CD4-positive, alpha-beta T cell treated with Interleukin-17A for 4 hours (primary cell): Measurements from ENCODE around the gene RFLNA.

Source experiments
- DNase-seq: peaks from one replicate; pipeline ENCODE4 v3.0.0-alpha.2; 2020; ENCODE audit warnings: mixed read lengths

Gene RFLNA, protein sequence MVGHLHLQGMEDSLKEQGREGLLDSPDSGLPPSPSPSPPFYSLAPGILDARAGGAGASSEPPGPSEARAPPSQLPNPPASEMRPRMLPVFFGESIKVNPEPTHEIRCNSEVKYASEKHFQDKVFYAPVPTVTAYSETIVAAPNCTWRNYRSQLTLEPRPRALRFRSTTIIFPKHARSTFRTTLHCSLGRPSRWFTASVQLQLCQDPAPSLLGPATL

DNA sequence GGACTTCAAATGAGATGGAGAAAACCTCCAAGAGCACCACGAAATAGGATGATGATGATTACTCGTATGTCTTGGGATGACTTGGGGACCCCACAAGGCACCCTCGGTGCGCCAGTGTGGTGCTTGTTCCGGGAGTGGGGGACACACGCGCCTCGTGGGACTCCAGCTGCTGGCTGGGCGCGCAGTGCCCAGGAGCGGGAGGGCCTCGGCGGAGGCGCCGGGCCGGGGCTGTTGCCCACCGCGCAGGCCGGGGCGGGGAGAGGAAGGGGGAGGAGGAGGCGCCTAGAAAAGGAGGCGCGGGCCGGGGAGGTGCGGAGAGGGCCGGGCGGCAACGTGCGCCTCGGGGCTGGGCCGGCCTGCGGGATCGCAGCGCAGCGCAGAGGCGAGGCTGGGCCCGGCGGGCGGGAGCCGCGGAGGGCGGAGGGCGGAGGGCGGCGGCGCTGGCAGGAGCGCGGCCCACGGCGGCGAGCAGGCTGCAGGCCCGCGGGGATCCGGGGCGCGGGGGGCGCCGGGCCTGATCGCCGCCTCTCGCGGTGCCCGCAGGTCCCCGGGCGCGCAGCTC lies at the start of gene RFLNA:
RFLNA (plus strand) TSS at position 314 of the 562 bp plus-strand sequence. CDS start 337 bp downstream, outside the sequence.
- DNase-seq: no peak

DNA sequence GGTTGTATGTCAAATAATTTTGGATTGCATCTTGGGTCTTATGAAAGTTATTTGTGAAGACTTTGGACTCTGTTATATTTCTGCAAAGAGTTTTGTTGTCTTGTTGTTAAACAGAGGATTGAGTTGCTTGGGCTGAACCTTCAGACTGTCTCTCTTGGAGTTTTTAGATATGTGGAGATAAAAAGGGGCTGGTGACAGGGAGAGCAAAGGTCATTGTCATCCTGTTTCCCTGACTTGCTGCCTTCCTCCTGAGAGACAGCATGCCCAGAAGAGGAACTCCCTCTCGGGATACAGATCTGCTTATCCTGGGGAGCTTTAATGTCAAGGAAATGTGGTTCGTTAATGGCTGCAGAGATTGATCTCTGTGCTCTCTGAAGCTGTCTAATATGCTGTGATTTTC lies 47.6 kb upstream of the RFLNA start:
- DNase-seq: no peak

DNA sequence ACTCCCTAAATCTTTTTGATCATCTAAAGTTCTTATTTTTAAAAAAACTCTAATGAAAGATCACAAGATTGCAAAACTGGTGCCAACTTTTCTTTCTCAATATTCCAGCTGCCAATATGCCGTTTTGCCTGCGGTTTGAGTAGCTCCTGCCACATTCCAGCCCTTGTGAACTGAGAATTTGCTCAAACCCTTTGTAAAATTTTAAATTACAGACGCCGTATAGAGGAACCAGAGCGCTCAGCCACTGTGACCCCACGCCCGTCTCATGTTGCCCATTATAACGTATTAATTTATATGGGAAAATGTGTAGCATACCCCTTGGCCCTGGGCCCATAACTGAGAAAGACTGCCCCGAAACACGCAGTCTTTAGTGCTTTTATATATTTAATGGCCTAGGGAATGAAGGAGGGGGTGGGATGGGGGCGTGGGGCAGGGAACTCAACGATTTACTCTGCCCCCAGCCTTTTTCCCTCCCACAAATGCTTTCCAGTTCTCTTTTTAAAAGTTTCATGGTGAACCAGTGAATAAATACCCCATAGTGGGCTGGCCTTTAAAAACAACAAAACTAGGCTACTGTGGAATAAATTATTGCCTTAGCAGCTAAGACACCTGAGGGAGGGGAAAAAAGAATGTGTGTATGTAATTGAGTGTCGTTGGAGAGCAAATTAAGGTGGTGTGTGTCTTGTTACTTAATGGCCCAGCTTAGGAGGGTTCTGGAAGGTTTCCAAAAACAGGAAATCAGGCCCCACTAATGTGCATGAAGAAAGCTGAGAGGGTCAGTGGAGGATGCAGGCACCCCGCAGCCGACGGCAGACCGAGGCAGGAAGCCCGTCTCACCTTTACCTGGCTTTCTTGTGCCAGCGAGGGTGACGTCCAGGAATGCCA lies 45.7 kb upstream of the RFLNA start:
- no peak for DNase-seq

DNA sequence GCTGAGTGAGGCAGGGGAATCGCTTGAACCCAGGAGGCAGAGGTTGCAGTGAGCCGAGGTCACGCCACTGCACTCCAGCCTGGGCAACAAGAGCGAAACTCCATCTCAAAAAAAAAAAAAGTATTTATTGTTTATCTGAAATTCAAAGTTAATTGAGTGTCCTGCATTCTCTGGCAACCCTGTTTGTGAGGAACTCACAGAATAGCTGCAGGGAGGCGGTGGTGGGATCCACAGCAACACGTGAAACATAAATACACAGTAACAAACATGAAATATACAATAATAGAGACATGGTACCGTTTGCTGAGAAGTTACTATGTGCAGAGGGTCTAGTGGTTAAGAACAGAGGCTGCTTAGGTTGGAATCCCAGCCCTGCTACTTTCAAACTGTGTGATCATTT lies 43.7 kb upstream of the RFLNA start:
- DNase-seq: no peak

DNA sequence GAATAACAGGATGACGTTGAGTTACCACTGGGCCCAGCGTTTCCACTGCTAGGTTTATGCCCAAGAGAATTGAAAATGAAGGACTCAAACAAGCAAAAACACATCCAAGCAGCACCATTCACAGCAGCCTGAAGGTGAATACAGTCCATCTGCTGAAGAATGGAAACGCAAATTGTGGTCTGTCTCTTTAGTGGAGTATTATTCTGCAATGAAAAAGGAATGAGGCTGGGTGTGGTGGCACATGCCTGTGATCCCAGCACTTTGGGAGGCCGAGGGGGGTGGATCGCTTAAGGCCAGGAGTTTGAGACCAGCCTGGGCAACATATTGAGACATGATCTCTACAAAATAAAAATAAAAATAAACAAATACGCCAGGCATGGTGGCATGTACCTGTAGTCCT lies 41.9 kb upstream of the RFLNA start:
- DNase-seq: no peak

DNA sequence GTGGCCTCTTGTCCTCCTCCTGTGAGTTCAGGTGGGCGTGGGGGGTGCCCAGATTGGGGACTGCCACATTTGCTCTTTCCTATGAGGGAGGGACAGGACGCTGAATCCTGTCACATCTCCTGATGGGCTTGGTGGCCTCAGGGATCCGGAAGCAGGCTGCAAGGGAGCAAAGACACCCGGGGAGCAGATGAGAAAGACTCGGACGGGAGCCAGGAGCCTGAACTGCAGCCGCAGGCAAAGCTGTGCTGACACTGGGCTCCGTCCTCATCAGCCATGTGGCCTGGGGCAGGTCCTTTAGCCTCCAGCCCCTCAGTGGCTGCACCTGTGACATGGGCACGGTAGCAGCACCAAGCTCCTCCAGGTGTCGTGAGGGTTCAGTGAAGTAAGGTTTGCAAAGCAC lies 40.8 kb upstream of the RFLNA start:
- DNase-seq: no peak

DNA sequence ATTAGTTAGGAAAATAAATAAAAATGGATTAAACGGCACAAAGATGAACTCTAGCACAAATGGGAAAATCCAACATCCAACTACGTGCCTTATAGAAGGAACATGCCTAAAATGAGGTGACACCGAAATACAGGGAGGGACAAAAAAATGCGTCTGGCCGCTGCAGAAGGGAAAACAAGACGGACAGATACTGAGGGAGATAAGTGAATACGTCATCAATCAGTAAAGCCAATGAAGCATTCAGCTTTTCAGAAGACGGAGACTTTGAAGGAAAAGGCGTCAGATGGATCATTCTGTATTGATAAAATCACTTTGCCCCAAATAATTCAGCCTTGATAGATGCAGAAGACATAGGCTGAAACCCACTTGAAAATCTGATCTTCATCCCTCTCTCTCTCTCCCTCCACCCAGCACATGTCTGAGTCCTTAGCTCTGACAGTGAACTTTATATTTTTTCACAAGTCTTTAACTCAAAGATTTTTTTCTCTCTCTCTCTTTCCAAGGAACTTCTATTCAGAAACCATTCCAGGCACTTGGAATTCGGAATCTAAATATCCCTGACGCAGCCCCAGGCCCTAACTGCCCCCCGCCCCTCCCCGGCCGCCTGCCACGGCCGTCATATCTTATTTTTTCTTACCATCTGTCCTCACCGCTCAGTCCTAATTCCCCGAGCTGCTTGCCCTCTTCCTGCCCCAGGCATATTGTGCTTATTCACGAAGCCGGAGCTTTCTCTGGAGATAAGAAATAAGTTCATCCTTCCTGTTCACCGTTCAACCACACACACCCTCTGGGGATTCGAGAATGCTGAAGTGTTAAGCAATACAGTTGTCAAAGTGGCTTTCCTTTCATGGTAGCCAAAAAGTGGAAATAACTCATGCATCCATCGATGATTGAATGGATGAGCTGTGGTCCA lies 35.5 kb upstream of the RFLNA start:
- no peak for DNase-seq

DNA sequence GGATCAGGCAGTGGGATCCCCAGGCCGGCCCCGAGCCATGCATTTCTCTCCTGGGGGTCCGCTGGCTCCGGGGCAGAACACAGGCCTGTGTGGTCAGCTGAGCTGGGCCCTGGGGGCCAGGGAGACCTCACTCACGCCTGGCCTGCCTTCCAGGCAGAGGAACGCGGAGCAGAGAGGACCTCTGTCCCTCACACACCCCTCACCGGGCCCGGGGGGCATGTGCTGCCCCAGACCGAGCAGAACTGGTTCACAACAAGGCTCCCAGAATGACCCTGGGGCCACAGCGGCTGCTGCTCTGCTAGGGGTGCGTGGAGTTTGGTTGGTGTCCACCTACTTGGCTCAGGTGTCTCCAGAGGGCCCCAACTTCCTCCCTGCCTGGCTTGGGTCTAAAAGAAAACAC lies 33.0 kb upstream of the RFLNA start:
- DNase-seq: no peak

DNA sequence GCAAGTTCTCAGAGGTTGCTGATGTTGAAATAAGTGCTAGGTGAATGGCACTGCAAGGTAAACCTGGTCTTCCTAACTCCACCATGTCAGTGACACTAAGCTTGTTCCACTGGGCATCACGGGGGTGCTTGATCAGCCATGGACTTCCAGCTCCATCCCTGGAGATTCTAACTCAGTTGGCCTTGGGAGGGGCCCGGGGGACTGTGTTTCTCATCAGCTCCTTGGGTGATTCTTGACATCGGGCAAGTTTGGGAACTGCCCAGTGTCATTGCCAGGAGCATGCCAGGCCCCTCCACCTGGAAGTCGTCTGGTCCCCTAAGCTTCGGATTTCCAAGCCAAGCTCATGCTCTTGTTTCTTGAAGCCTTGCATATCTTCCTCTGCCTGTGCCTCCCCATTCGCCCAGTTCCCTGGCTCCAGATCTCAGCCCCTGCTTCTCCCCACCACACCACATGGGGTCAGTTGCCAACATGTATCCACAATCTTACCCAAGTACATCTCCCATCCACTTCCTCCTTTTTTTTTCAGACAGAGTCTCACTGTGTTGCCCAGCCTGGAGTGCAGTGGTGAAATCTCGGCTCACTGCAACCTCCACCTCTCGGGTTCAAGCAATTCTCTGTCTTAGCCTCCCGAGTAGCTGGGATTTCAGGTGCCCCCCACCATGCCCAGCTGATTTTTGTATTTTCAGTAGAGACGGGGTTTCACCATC lies 30.7 kb upstream of the RFLNA start:
- DNase-seq: no peak

DNA sequence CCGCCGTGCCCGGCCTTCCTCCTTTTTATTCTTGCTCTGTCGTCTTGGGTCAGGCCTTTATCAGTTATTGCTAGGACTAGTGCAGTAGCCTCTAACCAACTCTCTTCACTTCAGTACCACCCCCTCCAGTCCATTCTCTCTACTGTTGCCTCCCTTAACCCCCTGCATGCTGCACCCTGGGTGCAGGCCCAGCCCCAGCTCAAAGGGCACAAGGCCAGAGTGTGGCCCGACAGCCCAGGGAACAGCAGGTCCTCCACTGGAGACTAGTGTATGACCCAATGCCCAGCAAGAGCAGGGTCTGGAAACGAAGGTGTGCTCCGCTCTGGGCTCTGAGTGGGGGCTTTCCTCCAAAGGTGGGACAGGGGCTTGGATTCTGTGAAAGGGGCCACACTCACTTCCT lies 30.0 kb upstream of the RFLNA start:
- DNase-seq: no peak

DNA sequence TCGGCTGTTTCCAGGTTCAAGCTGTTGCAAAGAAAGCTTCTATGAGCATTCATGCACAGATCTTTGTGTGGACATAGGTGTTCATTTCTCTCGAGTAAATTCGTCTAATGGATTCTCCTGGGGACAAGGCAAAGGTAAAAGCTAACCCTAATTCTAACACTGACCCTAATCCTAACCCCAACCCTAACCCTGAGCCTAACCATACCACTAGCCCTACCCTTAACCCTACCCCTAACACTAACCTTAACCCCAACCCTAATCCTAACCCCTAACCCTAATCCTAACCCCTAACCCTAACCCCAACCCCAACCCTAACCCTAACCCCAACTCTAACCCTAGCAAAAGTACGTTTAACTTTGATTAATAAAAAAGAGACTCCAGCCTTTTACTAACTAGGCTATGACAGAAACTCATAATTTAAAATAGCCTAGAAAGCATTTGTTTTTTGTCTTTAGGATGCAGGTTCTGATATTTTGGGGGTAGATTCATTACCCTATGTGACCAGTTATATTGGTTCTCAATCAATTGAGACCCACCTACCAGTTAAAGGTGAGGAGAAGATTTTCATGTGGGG lies 27.6 kb upstream of the RFLNA start:
- DNase-seq: no peak

DNA sequence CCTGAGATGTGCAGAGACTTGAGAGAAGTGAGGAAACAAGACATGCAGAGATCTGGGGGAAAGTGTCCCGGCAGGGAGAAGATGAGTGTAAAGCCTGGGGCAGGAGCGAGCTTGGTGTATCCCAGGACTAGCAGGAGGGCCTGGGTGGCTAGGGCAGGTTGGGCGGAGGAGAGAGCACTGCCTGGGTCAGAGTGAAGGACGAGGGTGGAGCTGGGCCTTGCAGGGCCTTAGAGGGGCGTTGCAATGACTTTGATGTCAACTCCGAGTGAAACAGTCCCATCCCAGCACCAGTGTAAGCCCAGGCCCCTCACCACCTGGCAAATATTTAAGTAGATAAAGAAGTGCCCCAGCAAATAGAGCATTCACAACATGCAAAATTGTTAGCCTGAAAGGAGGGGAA lies 24.2 kb upstream of the RFLNA start:
- no peak for DNase-seq

DNA sequence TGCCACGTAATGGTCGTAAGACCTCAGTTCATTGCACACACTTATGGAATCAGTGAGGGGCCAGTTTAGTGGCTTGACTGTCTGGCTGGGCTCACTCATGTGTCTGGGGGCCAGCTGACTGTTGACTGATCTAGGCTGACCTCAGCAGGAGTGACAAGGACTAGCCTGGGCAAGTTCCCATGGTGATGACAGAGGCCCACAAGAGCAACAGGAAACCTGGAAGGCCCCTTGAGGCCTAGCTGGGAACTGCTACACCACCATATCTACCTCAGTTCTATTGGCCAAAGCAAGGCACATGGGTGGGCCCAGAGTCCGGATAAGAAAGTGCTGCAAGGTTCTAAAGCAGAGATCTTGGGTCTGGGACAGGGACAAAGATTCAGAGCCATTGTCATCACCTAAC lies 21.3 kb upstream of the RFLNA start:
- DNase-seq: no peak

DNA sequence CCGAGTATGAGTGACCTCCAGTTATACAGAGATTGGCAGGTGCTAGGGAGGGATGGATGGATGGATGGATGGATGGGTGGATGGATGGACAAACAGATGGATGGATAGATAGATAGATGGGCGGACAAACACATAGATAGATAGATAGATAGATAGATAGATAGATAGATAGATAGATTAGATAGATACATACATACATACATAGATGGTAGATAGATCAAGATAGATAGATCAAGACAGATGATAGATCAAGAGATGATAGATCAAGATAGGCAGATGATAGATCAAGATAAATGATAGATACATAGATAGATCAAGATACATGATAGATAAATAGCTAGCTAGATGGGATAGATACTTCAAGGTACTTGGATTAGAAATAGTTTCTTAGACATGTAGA lies 18.6 kb upstream of the RFLNA start:
- DNase-seq: no peak

DNA sequence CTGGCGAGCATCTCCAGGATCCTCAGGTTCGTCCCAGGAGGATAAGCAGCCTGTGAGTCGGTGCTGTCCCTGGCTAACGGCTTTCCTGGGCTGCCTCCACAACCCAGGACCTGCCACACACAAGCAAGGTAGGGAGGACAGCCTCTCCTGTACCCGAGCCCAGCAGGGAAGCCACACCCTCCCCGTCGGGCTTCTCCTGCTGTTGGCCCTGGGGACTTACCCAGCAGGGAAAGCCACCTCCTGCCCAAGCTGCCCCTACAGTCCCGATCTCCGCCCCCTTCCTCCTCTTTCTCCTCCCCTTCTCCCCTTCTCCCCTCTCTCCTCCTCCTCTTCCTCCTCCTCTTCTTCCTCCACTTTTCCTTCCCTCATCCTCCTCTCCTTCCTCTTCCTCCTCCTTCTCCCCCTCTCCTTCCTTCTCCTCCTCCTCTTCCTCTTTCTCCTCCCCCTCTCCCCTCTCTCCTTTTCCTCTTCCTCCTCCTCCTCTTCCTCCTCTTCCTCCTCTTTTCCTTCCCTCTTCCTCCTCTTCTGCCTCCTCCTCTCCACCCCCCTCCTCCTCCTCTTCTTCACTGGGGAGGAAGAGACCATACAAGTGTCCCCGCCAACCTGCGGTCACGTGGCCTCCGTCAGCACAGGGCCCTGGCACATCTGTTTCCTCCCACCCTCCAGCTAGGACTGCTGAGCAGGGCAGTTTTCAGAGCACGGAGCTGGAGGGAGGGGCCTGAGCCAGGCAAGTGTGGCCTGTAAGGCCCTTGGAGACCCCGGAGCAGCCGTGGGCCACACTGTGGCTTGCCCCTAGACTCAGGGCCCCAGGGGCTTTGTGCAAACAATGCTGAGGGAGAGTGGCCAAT lies 17.3 kb upstream of the RFLNA start:
- DNase-seq: no peak

DNA sequence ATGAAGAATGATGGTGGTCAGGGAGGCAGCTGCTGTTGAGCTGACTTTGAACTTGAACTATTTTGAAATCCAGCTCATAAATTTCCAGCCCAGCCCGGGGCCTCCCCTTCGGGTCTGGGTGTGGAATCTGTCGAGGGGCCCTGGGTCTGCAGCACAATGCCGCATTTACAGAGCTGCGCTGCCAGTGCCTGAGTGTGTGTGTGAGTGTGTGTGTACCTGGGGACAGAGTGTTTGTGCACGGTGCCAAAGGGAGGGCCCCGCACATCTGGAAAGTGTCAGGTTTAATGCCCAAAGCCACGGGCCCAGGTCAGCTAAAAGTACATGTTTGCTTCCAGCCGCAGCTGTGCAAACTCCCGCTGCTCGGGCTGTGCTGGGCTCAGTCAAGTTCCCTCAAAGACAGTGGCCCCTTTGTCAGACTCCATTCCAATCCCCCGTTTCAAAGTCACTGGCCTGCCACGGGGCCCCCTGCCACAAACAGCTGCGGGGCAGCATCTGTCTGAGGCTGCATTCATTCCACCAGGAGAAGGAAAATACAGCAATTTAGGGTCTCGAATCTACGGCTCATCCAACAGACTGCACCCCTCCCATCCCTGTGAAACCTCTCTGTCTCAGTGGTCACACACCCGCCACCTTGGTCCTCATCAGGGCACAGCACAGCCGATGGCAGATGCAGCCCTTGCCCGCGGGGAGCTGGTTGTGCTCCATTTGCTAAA lies 16.3 kb upstream of the RFLNA start:
- no peak for DNase-seq

DNA sequence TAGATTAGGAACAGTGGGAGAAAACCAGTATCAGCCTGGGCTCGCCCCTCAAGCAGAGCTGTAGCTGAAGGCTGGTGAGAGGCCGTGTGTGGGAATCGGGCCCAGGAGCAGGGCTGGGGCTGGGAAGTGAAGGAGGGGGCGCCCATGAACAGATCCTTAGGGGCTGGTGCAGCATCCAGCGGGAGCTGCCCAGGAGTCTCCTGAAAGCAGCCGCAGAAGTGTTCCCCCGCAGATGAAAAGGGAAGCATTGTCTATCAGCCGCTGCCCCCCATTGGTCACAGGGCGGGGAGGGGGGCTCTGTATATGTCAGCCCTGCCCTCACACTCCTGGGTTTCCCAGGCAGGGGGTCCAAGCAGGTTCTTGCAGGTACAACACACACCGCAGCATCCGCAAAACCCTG lies 15.6 kb upstream of the RFLNA start:
- no peak for DNase-seq

DNA sequence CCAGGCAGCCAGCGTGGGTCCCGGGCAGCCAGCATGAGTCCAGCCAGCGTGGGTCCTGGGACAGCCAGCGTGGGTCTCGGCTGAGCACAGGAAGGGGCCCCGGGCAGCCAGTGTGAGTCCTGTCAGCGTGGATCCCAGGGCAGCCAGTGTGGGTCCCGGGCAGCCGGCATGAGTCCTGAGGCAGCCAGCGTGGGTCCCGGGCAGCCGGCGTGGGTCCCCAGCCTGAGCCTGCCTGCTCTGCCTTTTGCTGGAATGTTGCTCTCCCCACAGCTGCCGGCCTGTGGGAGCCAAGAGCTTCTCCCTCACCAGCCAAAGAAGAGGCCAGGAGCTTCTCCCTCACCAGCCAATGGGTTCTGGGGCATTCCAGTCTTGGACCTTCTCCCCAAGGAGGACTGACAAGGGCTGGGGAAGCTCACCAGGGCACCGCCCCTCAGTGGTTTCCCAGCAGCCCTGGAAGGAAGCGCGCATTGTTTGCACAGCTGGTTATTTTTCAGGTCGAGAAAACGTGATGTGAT lies 15.0 kb upstream of the RFLNA start:
- DNase-seq: no peak

DNA sequence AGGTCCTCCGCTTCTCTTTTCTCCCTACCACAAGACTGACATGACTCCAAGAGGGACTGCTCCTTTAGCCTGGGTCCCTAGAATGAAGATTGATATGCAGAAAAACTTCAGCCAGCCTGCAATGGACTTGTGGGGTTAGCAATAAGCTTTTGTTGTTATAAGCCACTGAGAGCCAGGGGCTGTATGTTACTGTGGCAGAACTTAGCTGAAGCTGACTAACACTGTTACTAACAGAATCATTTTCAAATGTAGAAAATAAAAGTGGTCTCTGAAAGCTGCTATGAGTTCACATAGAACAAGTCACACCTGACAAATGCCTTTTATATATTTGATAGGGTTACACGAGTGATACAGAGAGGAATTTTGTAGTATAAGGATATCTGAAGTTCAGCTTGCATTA lies 13.6 kb upstream of the RFLNA start:
- no peak for DNase-seq

DNA sequence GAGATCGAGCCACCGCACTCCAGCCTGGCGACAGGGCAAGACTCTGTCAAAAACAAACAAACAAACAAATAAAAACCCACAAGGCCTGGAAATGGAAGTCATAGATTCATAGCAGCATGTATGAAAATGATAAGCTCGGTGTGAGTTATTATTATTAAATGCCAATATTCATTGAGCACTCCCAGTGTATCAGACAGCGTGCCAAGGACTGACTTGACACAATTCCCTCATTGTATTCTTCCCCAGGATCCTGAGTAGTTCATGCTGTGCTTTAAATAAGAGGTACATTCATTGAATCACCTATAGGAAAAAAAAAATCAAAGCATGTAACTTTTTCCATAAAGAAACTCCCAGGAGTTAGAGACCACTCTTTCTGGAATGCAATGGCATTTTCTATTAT lies 12.6 kb upstream of the RFLNA start:
- no peak for DNase-seq
